Right lobe of liver (tissue), 4 donors: ENCODE results near the gene CYP4F22.

Experiments used
- POLR2A ChIP-seq: fragments of 450-650 bp; IDR thresholded peaks from one replicate; pipeline ENCODE4 v1.6.1; 2017; ENCODE audit warnings: antibody characterized with exemption, mild to moderate bottlenecking
- TF ChIP-seq, protein P1 (sequence below), 4 donors: fragments of 200-600 bp in 3 of 4; fragments of 450-650 bp in 1 of 4; IDR thresholded peaks; one replicate each; pipeline versions ENCODE4 v1.5.1 to v1.8.0; 2016 to 2022; ENCODE audit warnings: antibody characterized with exemption in 4 of 4, mild to moderate bottlenecking in 2 of 4
- donor health status: DM: no; HTN: no; CAD: no.
- donor health status: DM: no; HTN: no; CAD: no.
- donor health status: DM: no; HTN: yes; CAD: no.

DNA sequence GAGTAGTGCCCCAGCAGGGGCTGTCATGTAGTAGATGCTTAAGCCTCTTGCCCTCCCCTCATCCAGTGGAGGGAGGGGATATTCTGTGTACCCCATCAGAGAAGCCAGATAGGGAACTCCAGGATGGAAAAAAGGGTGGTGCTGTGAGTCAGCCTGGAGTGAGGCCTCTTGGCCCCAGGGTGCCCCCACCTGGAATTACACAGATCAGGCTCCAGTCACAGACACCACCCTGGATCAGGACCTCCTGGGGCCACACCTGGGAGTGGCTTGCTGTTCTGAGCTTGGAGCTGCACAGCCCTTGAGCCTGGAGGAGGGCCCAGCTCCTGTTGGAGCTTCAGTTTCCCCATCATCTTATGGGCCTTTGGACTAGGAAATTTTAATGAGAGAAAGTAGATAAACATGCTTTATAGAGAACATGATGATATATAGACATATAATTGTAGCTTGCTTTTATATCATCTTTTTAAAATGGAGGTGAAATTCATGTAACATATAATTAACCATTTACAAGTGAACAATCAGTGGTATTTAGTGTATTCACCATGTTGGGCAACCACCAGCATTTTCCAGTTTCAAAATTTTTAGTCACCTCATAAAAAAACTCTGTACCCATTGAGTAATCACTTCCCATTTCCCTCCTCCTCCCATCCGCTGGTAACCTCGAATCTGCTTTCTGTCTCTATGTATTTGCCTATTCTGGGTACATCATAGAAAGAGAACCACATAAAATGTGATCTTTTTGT is 24.6 kb downstream of the CYP4F22 start:
- no peak for TF ChIP-seq POLR2A
- TF ChIP-seq, protein P1, sequence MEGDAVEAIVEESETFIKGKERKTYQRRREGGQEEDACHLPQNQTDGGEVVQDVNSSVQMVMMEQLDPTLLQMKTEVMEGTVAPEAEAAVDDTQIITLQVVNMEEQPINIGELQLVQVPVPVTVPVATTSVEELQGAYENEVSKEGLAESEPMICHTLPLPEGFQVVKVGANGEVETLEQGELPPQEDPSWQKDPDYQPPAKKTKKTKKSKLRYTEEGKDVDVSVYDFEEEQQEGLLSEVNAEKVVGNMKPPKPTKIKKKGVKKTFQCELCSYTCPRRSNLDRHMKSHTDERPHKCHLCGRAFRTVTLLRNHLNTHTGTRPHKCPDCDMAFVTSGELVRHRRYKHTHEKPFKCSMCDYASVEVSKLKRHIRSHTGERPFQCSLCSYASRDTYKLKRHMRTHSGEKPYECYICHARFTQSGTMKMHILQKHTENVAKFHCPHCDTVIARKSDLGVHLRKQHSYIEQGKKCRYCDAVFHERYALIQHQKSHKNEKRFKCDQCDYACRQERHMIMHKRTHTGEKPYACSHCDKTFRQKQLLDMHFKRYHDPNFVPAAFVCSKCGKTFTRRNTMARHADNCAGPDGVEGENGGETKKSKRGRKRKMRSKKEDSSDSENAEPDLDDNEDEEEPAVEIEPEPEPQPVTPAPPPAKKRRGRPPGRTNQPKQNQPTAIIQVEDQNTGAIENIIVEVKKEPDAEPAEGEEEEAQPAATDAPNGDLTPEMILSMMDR (IDR thresholded peaks at IDR 0.05): peak in 1 of 4 donors; percentile 8
